Measurements from ENCODE around the gene FES.
"Not testable (repeated sequence)": the region's sequence is repeated elsewhere in the genome, so short reads cannot be mapped to it uniquely, and the experiment has no call there.

FES gene

GRCh38 chr15:90918034-90918788 is 33.9 kb downstream of the FES start:
- Mint-ChIP-seq H3K4me3 (no peak overlapping the region), H3K27me3 (no peaks in the 10 kb centered on the region), H3K4me1 (no peaks in the 10 kb centered on the region), H3K27ac (no peak overlapping the region), H3K9me3 (no peaks in the 10 kb centered on the region), H3K36me3 (peaks cover 72% of the 10 kb centered on the region)
- CTCF ChIA-PET: interaction anchor here (0.8 to 1.7 kb wide), 3 partner anchors 13 to 17 kb away, joined by 3 to 6 read pairs (median 3); no protein-coding TSS in a partner anchor
- DNase-seq: no peak

DNA sequence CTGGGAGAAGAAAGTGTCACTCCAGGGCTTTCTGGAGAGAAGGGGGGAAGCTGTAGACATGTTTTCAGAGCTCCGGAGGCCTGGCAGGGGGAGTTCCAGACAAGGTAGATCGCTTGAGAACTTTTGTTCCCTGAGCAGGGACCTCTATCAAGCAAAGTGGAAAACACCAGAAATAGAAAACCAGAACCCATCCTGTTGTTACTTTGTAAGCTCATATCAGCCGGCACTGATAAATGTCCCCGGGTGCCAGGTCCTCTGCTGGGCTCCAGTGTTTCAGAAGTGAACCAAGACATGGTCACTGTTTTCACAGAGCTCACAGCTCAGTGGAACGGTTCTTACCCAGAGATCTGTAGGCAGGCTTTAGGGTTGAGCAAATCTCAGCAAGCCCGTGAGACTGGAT is 34.5 kb downstream of the FES start:
- H3K27me3 Mint-ChIP-seq: no peaks in the 10 kb centered on the region
- no peak overlapping the region for H3K27ac Mint-ChIP-seq
- CTCF ChIA-PET: interaction anchor here (0.8 to 1.7 kb wide), 3 partner anchors 12 to 17 kb away, joined by 3 to 6 read pairs (median 3); partner anchors contain the start of gene MAN2A2
- no peaks in the 10 kb centered on the region for H3K9me3 Mint-ChIP-seq
- peaks cover 71% of the 10 kb centered on the region for H3K36me3 Mint-ChIP-seq
- no peaks in the 10 kb centered on the region for H3K4me1 Mint-ChIP-seq
- DNase-seq: no peak
- H3K4me3 Mint-ChIP-seq: no peak overlapping the region

DNA sequence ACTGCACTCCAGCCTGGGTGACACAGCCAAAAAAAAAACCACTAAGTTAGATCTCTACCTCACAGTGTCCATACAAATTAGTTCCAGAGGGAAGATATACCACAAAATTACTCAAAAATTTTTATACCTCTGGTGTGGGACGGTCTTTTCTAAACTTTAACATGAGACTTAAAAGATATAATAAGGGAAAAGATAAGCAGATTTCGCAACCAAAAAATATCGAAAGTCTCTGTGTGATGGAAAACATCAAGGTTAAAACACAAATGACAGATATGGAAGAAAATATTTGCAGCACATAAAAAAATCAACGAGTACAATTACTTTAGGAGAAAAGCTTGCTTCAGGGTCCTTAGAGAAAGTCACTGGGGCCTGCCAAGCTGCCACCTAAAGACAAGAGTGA is 37.6 kb downstream of the FES start:
- Mint-ChIP-seq H3K27me3 (no peaks in the 10 kb centered on the region), H3K9me3 (no peaks in the 10 kb centered on the region), H3K27ac (no peak overlapping the region), H3K4me1 (peaks cover 6% of the 10 kb centered on the region), H3K36me3 (peaks cover 56% of the 10 kb centered on the region), H3K4me3 (no peak overlapping the region)
- DNase-seq: no peak
- CTCF ChIA-PET: interaction anchor here (0.7 to 2.6 kb wide), 4 partner anchors 11 to 274 kb away, joined by 3 to 13 read pairs (median 8); partner anchors contain the start of genes HDDC3, MAN2A2 and UNC45A

DNA sequence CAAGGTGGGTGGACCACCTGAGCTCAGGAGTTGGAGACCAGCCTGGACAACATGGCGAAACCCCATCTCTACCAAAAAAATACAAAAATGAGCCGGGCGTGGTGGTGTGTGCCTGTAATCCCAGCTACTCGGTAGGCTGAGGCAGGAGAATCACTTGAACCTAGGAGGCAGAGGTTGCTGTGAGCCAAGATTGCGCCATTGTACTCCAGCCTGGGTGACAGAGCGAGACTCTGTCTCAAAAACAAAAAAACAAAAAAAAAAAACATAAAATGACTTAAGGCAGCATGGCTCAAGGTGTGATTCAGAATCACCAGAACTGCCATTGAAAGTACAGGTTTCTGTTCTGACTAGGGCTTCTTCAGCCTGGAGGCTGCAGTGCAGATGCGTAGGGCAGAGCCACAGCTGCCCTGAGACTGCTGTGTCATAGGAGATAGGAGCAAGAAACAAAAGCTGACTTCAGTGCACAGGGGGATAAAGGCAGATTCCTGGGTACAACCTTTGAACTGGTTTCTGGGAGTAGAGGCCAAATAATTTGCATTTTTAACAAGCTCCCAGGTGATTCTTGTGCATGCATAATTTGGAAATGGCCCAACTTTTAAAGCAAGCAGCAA is 38.5 kb downstream of the FES start:
- not testable (repeated sequence) for H3K4me1 Mint-ChIP-seq, H3K27ac Mint-ChIP-seq, H3K27me3 Mint-ChIP-seq, H3K4me3 Mint-ChIP-seq, DNase-seq, H3K9me3 Mint-ChIP-seq
- CTCF ChIA-PET: interaction anchor here (0.7 to 2.6 kb wide), 5 partner anchors 8 to 275 kb away, joined by 3 to 13 read pairs (median 6); partner anchors contain the start of genes HDDC3, MAN2A2 and UNC45A
- peaks cover 48% of the 10 kb centered on the region for H3K36me3 Mint-ChIP-seq

DNA sequence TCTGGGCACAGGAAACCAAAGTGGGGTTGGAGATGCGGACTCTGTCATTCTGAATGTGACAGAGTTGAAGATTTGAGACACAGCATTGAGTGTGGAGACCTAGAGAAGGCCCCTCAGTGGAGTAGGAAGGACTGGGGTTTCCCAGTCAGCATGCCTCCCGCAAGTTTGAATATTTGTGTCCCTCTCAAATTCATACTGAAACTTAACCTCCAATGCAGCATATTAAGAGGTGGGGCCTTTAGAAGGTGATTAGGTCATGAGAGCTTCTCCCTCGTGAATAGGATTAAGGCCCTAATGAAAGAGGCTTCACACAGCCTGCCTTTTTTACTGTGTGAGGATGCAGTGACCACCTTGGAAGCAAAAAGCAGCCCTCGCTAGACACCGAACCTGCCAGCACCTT is 40.1 kb downstream of the FES start:
- Mint-ChIP-seq H3K4me1 (peaks cover 15% of the 10 kb centered on the region), H3K27ac (peak overlapping the region; percentile 28), H3K27me3 (no peaks in the 10 kb centered on the region), H3K4me3 (no peak overlapping the region), H3K9me3 (no peaks in the 10 kb centered on the region), H3K36me3 (peaks cover 42% of the 10 kb centered on the region)
- CTCF ChIA-PET: interaction anchor here (1.5 to 2.5 kb wide), 2 partner anchors 10 to 20 kb away, joined by 4 to 10 read pairs; partner anchors contain the start of gene UNC45A
- no peak for DNase-seq

- H3K27me3 Mint-ChIP-seq, H3K27ac Mint-ChIP-seq, DNase-seq, H3K9me3 Mint-ChIP-seq, H3K4me3 Mint-ChIP-seq: not testable (repeated sequence)
- Mint-ChIP-seq H3K4me1 (peaks cover 37% of the 10 kb centered on the region), H3K36me3 (peaks cover 26% of the 10 kb centered on the region)
- CTCF ChIA-PET: interaction anchor here (1.0 to 1.1 kb wide), 2 partner anchors 21 to 29 kb away, joined by 3 read pairs; no protein-coding TSS in a partner anchor
Observed at GRCh38 chr15:90926766-90927165, 42.5 kb downstream of the FES start.

DNA sequence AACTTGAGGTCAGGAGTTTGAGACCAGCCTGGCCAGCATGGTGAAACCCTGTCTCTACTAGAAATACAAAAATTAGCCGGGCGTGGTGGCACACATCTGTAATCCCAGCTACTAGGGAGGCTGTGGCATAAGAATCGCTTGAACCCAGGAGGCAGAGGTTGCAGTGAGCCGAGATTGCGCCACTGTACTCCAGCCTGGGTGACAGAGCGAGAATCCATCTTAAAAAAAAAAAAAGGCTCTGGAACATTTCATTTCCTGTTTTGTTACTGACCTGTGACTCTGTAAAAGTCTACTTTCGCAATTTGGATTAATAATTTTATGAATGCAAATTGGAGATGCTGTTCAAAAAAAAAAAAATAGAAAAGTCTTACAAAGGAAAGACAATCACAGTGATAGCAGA is 43.8 kb downstream of the FES start:
- H3K27me3 Mint-ChIP-seq, CTCF ChIA-PET, DNase-seq, H3K9me3 Mint-ChIP-seq: not testable (repeated sequence)
- Mint-ChIP-seq H3K36me3 (peaks cover 20% of the 10 kb centered on the region), H3K4me3 (peak overlapping the region; percentile 54), H3K27ac (peak overlapping the region; percentile 74), H3K4me1 (peaks cover 44% of the 10 kb centered on the region)

GRCh38 chr15:90929246-90930019 is 45.1 kb downstream of the FES start:
- H3K27ac Mint-ChIP-seq: peak overlapping the region; percentile 100
- H3K4me3 Mint-ChIP-seq: peak overlapping the region; percentile 98
- H3K4me1 Mint-ChIP-seq: peaks cover 57% of the 10 kb centered on the region
- H3K36me3 Mint-ChIP-seq: peaks cover 14% of the 10 kb centered on the region
- H3K27me3 Mint-ChIP-seq: no peaks in the 10 kb centered on the region
- no peaks in the 10 kb centered on the region for H3K9me3 Mint-ChIP-seq
- DNase-seq: no peak
- CTCF ChIA-PET: interaction anchor here (1.0 to 8.1 kb wide), 2 partner anchors 26 to 636 kb away, joined by 3 to 160 read pairs; partner anchors contain the start of gene MAN2A2

- Mint-ChIP-seq H3K27ac (peak overlapping the region; percentile 100), H3K4me1 (peaks cover 60% of the 10 kb centered on the region), H3K27me3 (no peaks in the 10 kb centered on the region), H3K36me3 (peaks cover 12% of the 10 kb centered on the region), H3K4me3 (peak overlapping the region; percentile 98), H3K9me3 (no peaks in the 10 kb centered on the region)
- CTCF ChIA-PET: interaction anchor here (0.6 to 8.1 kb wide), 29 partner anchors 8 to 700 kb away, joined by 3 to 160 read pairs (median 6); partner anchors contain the start of genes FES, MAN2A2 and RCCD1
- DNase-seq: no peak
Observed at GRCh38 chr15:90930861-90931574, 46.7 kb downstream of the FES start.

DNA sequence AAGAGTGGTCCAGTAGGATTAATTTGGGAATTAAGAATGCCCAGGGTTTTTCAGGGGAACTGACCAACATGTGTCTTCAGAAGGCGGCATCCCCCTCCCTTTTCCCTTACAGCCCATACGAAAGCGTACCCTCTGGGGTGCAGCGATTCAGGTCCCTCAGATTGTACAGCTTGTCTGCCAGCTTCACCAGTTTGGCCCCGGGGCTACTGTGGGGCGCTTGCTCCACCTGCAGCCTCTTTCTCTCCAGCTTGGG is 47.2 kb downstream of the FES start:
- CTCF ChIA-PET: interaction anchor here (0.8 to 8.1 kb wide), 29 partner anchors 8 to 701 kb away, joined by 3 to 160 read pairs (median 6); partner anchors contain the start of genes FES, MAN2A2 and RCCD1
- Mint-ChIP-seq H3K4me3 (peak overlapping the region; percentile 98), H3K9me3 (no peaks in the 10 kb centered on the region), H3K4me1 (peaks cover 65% of the 10 kb centered on the region), H3K27ac (peak overlapping the region; percentile 100), H3K36me3 (peaks cover 17% of the 10 kb centered on the region), H3K27me3 (no peaks in the 10 kb centered on the region)
- DNase-seq: no peak

DNA sequence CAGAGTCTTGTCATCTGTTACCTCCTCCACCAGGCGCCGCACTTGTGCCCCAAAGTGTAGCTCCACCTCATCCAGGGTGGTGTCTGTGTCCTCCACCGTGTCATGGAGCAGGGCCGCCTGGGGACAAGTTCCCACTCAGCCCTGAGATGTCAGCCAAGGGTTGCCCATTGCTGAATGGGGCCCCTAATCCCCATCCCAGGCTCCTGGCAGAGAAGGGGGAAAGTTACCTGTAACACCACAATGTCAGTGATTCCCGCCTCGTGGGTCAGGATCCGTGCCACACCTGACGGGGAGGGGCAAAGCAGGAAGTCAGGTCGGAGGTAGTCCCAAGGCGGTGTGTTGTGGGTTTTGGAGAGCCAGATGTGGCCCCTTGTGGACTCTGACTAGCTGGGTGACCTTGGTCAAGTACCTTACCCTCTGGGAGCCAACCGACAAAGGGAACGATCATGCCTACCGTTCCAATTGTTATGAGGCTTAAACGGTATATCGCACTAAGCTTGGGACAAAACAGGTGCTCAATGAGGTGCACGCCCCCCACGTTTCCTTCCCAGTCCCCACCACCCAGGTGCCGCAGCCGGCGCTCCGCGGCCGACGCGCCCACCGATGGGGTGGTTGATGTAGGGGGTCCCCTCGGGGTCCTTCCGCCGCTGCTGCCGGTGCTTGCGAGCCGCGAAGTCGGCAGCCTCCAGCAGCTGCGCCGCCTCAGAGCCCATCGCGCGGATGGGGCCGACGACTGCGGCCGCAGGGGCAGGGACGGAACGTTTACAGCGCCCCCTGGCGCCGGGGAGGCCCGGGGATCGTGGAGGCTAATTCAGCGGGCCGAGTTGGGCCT is 47.7 kb downstream of the FES start, which contains the start of gene HDDC3:
TSS of gene HDDC3 (minus strand) at position 722 of the 832 bp plus-strand sequence. CDS start at position 713, 9 bp downstream.
- peaks cover 70% of the 10 kb centered on the region for H3K4me1 Mint-ChIP-seq
- CTCF ChIA-PET: interaction anchor here (0.6 to 8.1 kb wide), 43 partner anchors 8 to 701 kb away, joined by 3 to 160 read pairs (median 4); partner anchors contain the start of genes FES, MAN2A2 and RCCD1
- peaks cover 21% of the 10 kb centered on the region for H3K36me3 Mint-ChIP-seq
- H3K27me3 Mint-ChIP-seq: no peaks in the 10 kb centered on the region
- H3K9me3 Mint-ChIP-seq: no peaks in the 10 kb centered on the region
- H3K27ac Mint-ChIP-seq: peak within 1 kb of the TSS; percentile 100
- peak; percentile 93 for DNase-seq
- peak within 1 kb of the TSS; percentile 98 for H3K4me3 Mint-ChIP-seq

DNA sequence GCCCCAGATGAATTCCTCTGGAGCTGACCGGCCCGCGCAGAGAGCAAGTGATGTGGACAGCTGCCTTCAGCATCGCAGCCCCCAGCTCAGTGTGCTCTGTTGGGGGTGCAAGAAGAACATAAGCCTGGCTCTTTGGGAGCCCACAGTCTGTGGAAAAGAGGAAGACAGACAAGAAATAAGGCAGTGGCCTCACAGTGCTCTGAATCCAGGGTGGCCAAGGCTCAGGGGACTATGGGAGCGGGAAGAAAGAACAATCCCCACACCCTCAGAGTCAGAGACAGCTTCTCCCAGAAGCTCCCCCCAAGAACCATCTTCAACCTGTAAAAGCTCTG is 48.3 kb downstream of the FES start:
- peaks cover 21% of the 10 kb centered on the region for H3K36me3 Mint-ChIP-seq
- no peaks in the 10 kb centered on the region for H3K9me3 Mint-ChIP-seq
- no peaks in the 10 kb centered on the region for H3K27me3 Mint-ChIP-seq
- CTCF ChIA-PET: interaction anchor here (0.6 to 8.1 kb wide), 36 partner anchors 10 to 700 kb away, joined by 3 to 160 read pairs (median 5); partner anchors contain the start of genes FES, MAN2A2 and RCCD1
- DNase-seq: no peak
- H3K4me3 Mint-ChIP-seq: peak overlapping the region; percentile 98
- H3K4me1 Mint-ChIP-seq: peaks cover 71% of the 10 kb centered on the region
- peak overlapping the region; percentile 100 for H3K27ac Mint-ChIP-seq

Data from activated naive CD4-positive, alpha-beta T cell treated with anti-CD3 and anti-CD28 coated beads, Interleukin-2, amount 10 ng/mL, durations not matched to agents 7 days and 5 days (primary cell).